Endothelial cell (in vitro differentiated cells): Measurements from ENCODE around the gene ARHGAP15. TPM values are rescaled to one million over a fixed set of nuclear protein-coding genes. Genes with fewer than 3 reads are reported as not detected.

ENCODE experiments used
- DNase-seq: peaks from one replicate; pipeline ENCODE4 v3.0.0; 2021; ENCODE audit warnings: low spot score
- H3K27ac Mint-ChIP-seq: one replicate; pipeline ENCODE4 v1.8.0; 2021; ENCODE audit warnings: mixed read lengths, inconsistent platforms; ENCODE audit not compliant: unreplicated experiment
- H3K27me3 Mint-ChIP-seq: one replicate; pipeline ENCODE4 v1.8.0; 2021; ENCODE audit warnings: mild to moderate bottlenecking, moderate library complexity, mixed read lengths, inconsistent platforms; ENCODE audit not compliant: unreplicated experiment
- H3K36me3 Mint-ChIP-seq: one replicate; pipeline ENCODE4 v1.8.0; 2021; ENCODE audit warnings: mild to moderate bottlenecking, low read depth, mixed read lengths, inconsistent platforms; ENCODE audit not compliant: unreplicated experiment
- H3K4me1 Mint-ChIP-seq: one replicate; pipeline ENCODE4 v1.8.0; 2021; ENCODE audit warnings: mild to moderate bottlenecking, mixed read lengths, inconsistent platforms; ENCODE audit not compliant: unreplicated experiment
- H3K4me3 Mint-ChIP-seq: one replicate; pipeline ENCODE4 v1.8.0; 2021; ENCODE audit warnings: mild to moderate bottlenecking, mixed read lengths, inconsistent platforms; ENCODE audit not compliant: unreplicated experiment
- H3K9me3 Mint-ChIP-seq: one replicate; pipeline ENCODE4 v1.8.0; 2021; ENCODE audit warnings: mixed read lengths, inconsistent platforms; ENCODE audit not compliant: unreplicated experiment
- CTCF ChIP-seq: fragments of 200-600 bp; sonication (generic); IDR thresholded peaks from one replicate; pipeline ENCODE4 v1.5.0; 2021; ENCODE audit warnings: antibody characterized with exemption; ENCODE audit not compliant: unreplicated experiment
- total RNA-seq: library from RNA; stranded (reverse); fragmentation: NEBNext Ultra II Directional; extraction: Animal tissue kit (Norgen Biotek cat#: 25700); gene quantifications from one replicate; pipeline ENCODE4 v1.2.1, GENCODE V29; 2021; ENCODE audit not compliant: unreplicated experiment

ARHGAP15 gene
- total RNA-seq, 1 donor from 2014 or later, result not detected

- H3K36me3 Mint-ChIP-seq, result no peaks in the 10 kb centered on the region
- H3K27me3 Mint-ChIP-seq, result peaks cover 1% of the 10 kb centered on the region
- peaks cover 9% of the 10 kb centered on the region for H3K4me1 Mint-ChIP-seq
- TF ChIP-seq CTCF, result no peak
- H3K27ac Mint-ChIP-seq, result no peak overlapping the region
- H3K4me3 Mint-ChIP-seq, result no peak overlapping the region
- no peak for DNase-seq
- no peaks in the 10 kb centered on the region for H3K9me3 Mint-ChIP-seq
Observed at GRCh38 chr2:143142598-143142997, 13.4 kb downstream of the ARHGAP15 start.

DNA sequence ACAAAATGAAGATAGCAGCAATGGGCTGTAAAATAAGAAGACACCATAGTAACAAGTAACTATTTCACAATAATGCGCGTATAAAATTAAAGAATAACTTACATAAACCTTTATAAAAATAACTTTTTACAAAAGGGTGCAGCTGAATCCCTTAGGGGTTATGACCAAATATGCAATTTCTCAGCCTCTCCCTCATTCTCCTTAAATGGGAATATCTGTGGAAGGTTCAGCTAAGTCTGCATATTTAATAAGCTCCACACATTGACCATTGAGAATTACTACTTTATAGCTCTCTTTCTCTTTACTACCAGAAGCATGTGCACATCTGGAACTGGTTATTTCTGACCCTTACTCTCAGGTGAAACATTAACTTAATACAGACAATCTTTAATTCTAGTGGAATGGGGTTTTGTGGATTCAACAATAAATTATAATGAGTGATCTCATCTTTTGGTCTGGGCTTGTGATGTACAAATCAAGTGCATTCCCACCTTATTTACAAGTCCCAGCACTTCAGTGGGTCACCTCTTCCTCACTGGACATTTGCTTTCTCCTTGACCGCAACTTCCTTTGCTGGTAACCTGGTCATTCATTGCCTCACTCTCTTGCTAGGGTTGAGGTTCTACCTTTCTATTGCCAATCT is 15.7 kb downstream of the ARHGAP15 start:
- Mint-ChIP-seq H3K27me3 (peaks cover 1% of the 10 kb centered on the region), H3K4me1 (peaks cover 9% of the 10 kb centered on the region), H3K36me3 (no peaks in the 10 kb centered on the region), H3K4me3 (no peak overlapping the region), H3K9me3 (no peaks in the 10 kb centered on the region), H3K27ac (no peak overlapping the region)
- DNase-seq, result no peak
- TF ChIP-seq CTCF, result no peak

DNA sequence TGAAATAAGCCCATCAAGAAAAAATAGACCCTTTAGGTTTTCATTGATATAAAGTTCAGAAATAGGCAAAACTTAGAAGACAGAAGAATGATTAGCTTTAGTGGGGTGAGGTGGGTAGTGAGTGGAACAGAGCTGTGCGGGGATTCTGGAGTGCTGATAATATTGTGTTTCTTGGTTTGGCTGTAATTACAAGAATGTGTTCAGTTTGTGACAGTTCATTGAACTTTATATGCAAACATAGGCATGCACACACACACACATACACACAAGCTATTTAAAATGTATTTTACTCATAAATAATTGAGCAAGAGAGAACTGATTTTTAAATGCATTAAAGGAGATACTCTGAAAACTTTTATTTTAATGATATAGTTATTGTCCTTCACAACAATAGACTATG is 17.1 kb downstream of the ARHGAP15 start:
- Mint-ChIP-seq H3K9me3 (no peaks in the 10 kb centered on the region), H3K4me1 (no peaks in the 10 kb centered on the region), H3K27me3 (no peaks in the 10 kb centered on the region), H3K4me3 (no peak overlapping the region), H3K36me3 (no peaks in the 10 kb centered on the region), H3K27ac (no peak overlapping the region)
- no peak for DNase-seq
- TF ChIP-seq CTCF, result no peak

- no peaks in the 10 kb centered on the region for H3K9me3 Mint-ChIP-seq
- no peaks in the 10 kb centered on the region for H3K27me3 Mint-ChIP-seq
- H3K36me3 Mint-ChIP-seq, result no peaks in the 10 kb centered on the region
- no peak for TF ChIP-seq CTCF
- H3K4me3 Mint-ChIP-seq, result no peak overlapping the region
- H3K27ac Mint-ChIP-seq, result no peak overlapping the region
- no peak for DNase-seq
- no peaks in the 10 kb centered on the region for H3K4me1 Mint-ChIP-seq
Observed at GRCh38 chr2:143146815-143147530, 17.8 kb downstream of the ARHGAP15 start.

DNA sequence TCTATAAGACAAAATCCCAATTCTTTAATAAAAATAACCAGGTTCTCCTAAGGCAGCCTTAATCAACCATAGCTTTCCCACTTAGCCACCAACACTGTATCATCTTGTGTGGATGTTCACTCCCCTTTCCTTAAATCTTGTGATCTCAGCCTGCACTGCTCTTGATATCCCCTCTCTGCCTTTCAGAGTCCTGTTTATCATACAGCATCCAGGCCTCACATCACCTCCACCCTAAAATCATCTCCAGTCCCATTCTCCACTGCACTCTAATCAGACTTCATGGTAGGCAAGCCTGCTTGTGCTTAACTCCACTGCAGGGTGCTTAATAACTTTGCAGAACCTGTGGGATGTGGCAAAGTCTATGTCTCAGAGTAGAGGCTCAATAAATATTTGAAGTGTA is 18.8 kb downstream of the ARHGAP15 start:
- DNase-seq, result no peak
- Mint-ChIP-seq H3K27ac (no peak overlapping the region), H3K36me3 (no peaks in the 10 kb centered on the region), H3K4me1 (no peaks in the 10 kb centered on the region), H3K9me3 (no peaks in the 10 kb centered on the region), H3K27me3 (no peaks in the 10 kb centered on the region), H3K4me3 (no peak overlapping the region)
- TF ChIP-seq CTCF, result no peak
